HCT116 (cell line): ENCODE measurements around the gene SNTG2.

ENCODE experiments used
- CTCF ChIP-seq, 3 experiments: fragments of 200-600 bp in 1 of 3; sonication (generic) in 1 of 3; IDR thresholded peaks in 2 of 3; conservative IDR thresholded peaks in 1 of 3; 2 replicates each; pipeline ENCODE4 v1.5.1; 2012 to 2017; ENCODE audit warnings: low read depth in 2 of 3, low read length in 2 of 3, antibody characterized with exemption in 1 of 3, borderline replicate concordance in 1 of 3, control low read depth in 1 of 3, mild to moderate bottlenecking in 1 of 3, mixed read lengths in 1 of 3, mixed run types in 1 of 3, moderate library complexity in 1 of 3; ENCODE audit not compliant: insufficient read depth in 1 of 3
- MAX ChIP-seq: IDR thresholded peaks from 2 replicates; pipeline ENCODE4 v1.6.1; 2012
- TF ChIP-seq, protein P1 (sequence below): IDR thresholded peaks from 2 replicates; pipeline ENCODE4 v1.6.1; 2012

- TF ChIP-seq CTCF (IDR thresholded peaks at IDR 0.05 in 2 of 3, conservative IDR thresholded peaks at IDR 0.05 in 1 of 3; ENCODE audit: borderline replicate concordance in 1 of 3, insufficient read depth in 1 of 3, low read depth in 2 of 3, low read length in 2 of 3) (no peak), MAX (no peak)
- TF ChIP-seq, protein P1, sequence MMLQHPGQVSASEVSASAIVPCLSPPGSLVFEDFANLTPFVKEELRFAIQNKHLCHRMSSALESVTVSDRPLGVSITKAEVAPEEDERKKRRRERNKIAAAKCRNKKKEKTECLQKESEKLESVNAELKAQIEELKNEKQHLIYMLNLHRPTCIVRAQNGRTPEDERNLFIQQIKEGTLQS, result no peak
Measured at GRCh38 chr2:905833-906140, 44.9 kb upstream of the SNTG2 start.
